ENCODE results near the gene BMS1. TPM values are rescaled to one million over a fixed set of nuclear protein-coding genes. Genes with fewer than 3 reads are reported as not detected.

Gene BMS1
- total RNA-seq, 1 experiment from 2014 or later = 40.0 TPM

- RAD21 ChIA-PET (ENCODE audit: low non-redundant PET in 1 of 2, low total read pairs in 2 of 2, uncharacterized antibody in 2 of 2, unreplicated experiment in 2 of 2) = no interaction called here
- no peak overlapping the region for H3K4me2 ChIP-seq (ENCODE audit: low read length)
- no peaks in the 10 kb centered on the region for H4K20me1 ChIP-seq (ENCODE audit: insufficient read depth)
- H3K4me3 ChIP-seq (replicated peaks in 1 of 2; ENCODE audit: low read depth in 1 of 2, low read length in 2 of 2) = no peak overlapping the region
- intact Hi-C loops (cut with micrococcal nuclease) = no loop called here
- no peaks in the 10 kb centered on the region for H3K27me3 ChIP-seq (ENCODE audit: insufficient read depth, low read length)
- TF ChIP-seq EGR1 (IDR thresholded peaks at IDR 0.05; ENCODE audit: low read depth) = no peak
- TF ChIP-seq FOSL1 (IDR thresholded peaks at IDR 0.05; ENCODE audit: low read depth) = no peak
- BruUV-seq (replicated peaks) = no TSS peak
- POLR2A ChIA-PET = no interaction called here
- ATAC-seq = no peak
- H3K9ac ChIP-seq (ENCODE audit: low read length) = no peak overlapping the region
- H3K36me3 ChIP-seq (ENCODE audit: control insufficient read depth in 1 of 2, insufficient read depth in 2 of 2, low read length in 2 of 2) = no peaks in the 10 kb centered on the region
- no peaks in the 10 kb centered on the region for H3K9me3 ChIP-seq (ENCODE audit: control insufficient read depth in 1 of 2, insufficient read depth in 1 of 2, low read depth in 1 of 2, low read length in 2 of 2)
- no peak overlapping the region for H3K27ac ChIP-seq (ENCODE audit: low read depth, low read length)
- CTCF ChIA-PET = interaction anchor here (1.2 kb wide), 1 partner anchor 16 kb away, joined by 4 read pairs; no protein-coding TSS in a partner anchor
- H3K9me2 ChIP-seq (ENCODE audit: insufficient read depth) = no peaks in the 10 kb centered on the region
- H2AFZ ChIP-seq (ENCODE audit: low read depth, low read length, poor library complexity, severe bottlenecking) = no peak overlapping the region
- DNase-seq (ENCODE audit: low read depth, low spot score) = no peak
- H3K79me2 ChIP-seq (ENCODE audit: insufficient read depth, low read length) = no peaks in the 10 kb centered on the region
- peaks cover 4 to 9% of the 10 kb centered on the region in 2 experiments; a peak in 3 of 4 replicates for H3K4me1 ChIP-seq (ENCODE audit: control insufficient read depth in 1 of 2, insufficient read depth in 2 of 2, low read length in 2 of 2)
Observed at GRCh38 chr10:42768581-42769152, 13.9 kb upstream of the BMS1 start.

- DNase-seq (ENCODE audit: low read depth, low spot score) (no peak), ATAC-seq (no peak)
- intact Hi-C loops (cut with micrococcal nuclease) = no loop called here
- Histone ChIP-seq H3K4me3 (replicated peaks in 1 of 2; ENCODE audit: low read depth in 1 of 2, low read length in 2 of 2) (no peak overlapping the region), H4K20me1 (ENCODE audit: insufficient read depth) (no peaks in the 10 kb centered on the region), H3K4me2 (ENCODE audit: low read length) (peak overlapping the region; percentile 60), H3K27ac (ENCODE audit: low read depth, low read length) (no peak overlapping the region), H3K79me2 (ENCODE audit: insufficient read depth, low read length) (no peaks in the 10 kb centered on the region), H3K4me1 (ENCODE audit: control insufficient read depth in 1 of 2, insufficient read depth in 2 of 2, low read length in 2 of 2) (peaks cover 4 to 9% of the 10 kb centered on the region in 2 experiments; a peak in 3 of 4 replicates), H3K9me3 (ENCODE audit: control insufficient read depth in 1 of 2, insufficient read depth in 1 of 2, low read depth in 1 of 2, low read length in 2 of 2) (no peaks in the 10 kb centered on the region), H3K9ac (ENCODE audit: low read length) (no peak overlapping the region), H3K9me2 (ENCODE audit: insufficient read depth) (no peaks in the 10 kb centered on the region), H3K36me3 (ENCODE audit: control insufficient read depth in 1 of 2, insufficient read depth in 2 of 2, low read length in 2 of 2) (no peaks in the 10 kb centered on the region), H2AFZ (ENCODE audit: low read depth, low read length, poor library complexity, severe bottlenecking) (no peak overlapping the region), H3K27me3 (ENCODE audit: insufficient read depth, low read length) (no peaks in the 10 kb centered on the region)
- ChIA-PET POLR2A (no interaction called here), RAD21 (ENCODE audit: low non-redundant PET in 1 of 2, low total read pairs in 2 of 2, uncharacterized antibody in 2 of 2, unreplicated experiment in 2 of 2) (no interaction called here), CTCF (interaction anchor here (1.2 kb wide), 1 partner anchor 16 kb away, joined by 4 read pairs; no protein-coding TSS in a partner anchor)
- no TSS peak for BruUV-seq (replicated peaks)
- TF ChIP-seq YY1 (IDR thresholded peaks at IDR 0.05; ENCODE audit: extremely low read depth, insufficient replicate concordance, low read depth, low read length) (no peak), MAX (IDR thresholded peaks at IDR 0.05) (no peak), ZNF274 (IDR thresholded peaks at IDR 0.05; ENCODE audit: low read depth, low read length) (no peak), JUND (IDR thresholded peaks at IDR 0.05) (no peak), CEBPB (IDR thresholded peaks at IDR 0.05; ENCODE audit: low read depth) (no peak), CBX3 (IDR thresholded peaks at IDR 0.05; ENCODE audit: low read depth) (no peak), RAD21 (IDR thresholded peaks at IDR 0.05; ENCODE audit: low read depth) (no peak), SIN3A (IDR thresholded peaks at IDR 0.05; ENCODE audit: low read depth) (no peak), FOSL1 (IDR thresholded peaks at IDR 0.05; ENCODE audit: low read depth) (no peak), EZH2phosphoT487 (IDR thresholded peaks at IDR 0.05; ENCODE audit: borderline replicate concordance) (no peak), SRF (IDR thresholded peaks at IDR 0.05; ENCODE audit: low read depth) (no peak), ATF3 (IDR thresholded peaks at IDR 0.05) (no peak), REST (IDR thresholded peaks at IDR 0.05; ENCODE audit: low read depth) (no peak), ZBTB33 (IDR thresholded peaks at IDR 0.05; ENCODE audit: extremely low read depth, insufficient replicate concordance, low read length) (no peak), SP1 (IDR thresholded peaks at IDR 0.05; ENCODE audit: low read depth) (no peak)
Observed at GRCh38 chr10:42769173-42769572, 13.4 kb upstream of the BMS1 start.
